Measurements from ENCODE around the gene HCRTR1.

Gene HCRTR1

DNA sequence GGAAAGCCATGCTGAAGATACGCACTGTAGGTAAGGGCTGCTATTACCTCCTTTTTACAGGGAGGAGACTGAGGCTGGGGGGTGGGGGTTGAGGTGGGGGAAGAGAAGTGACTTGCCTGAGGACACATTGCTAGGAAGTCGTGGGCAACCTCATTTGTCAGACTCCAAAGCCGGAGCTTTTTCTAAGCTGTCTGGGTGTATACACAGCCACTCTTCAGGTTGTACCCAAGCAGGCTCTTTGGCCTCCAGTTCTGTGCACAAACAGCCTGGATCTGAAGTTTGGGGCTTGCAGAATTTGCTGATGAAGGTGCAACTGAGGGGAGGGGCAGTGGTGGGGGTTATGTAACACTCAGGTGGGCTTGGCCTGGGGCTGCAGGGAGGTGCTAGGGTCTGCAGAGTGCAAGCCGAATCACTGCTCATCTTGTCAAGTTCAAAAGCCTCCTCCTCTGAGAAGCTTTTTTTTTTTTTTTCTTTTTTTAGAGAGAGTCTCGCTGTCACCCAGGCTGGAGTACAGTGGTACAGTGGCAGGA lies 24.3 kb upstream of the HCRTR1 start:
- H3K4me1 ChIP-seq (ENCODE audit: control insufficient read depth, insufficient read depth, low read length): no peaks in the 10 kb centered on the region
- no peaks in the 10 kb centered on the region for H3K36me3 ChIP-seq (ENCODE audit: control insufficient read depth, insufficient read depth, low read length)
- no peak overlapping the region for H3K4me3 ChIP-seq (ENCODE audit: low read depth, low read length)
- H3K9ac ChIP-seq (ENCODE audit: low read depth, low read length): no peak overlapping the region
- H3K9me3 ChIP-seq (ENCODE audit: control insufficient read depth, insufficient read depth, low read length): no peaks in the 10 kb centered on the region
- H3K27me3 ChIP-seq (ENCODE audit: control insufficient read depth, insufficient read depth, low read length): peaks cover 18% of the 10 kb centered on the region

DNA sequence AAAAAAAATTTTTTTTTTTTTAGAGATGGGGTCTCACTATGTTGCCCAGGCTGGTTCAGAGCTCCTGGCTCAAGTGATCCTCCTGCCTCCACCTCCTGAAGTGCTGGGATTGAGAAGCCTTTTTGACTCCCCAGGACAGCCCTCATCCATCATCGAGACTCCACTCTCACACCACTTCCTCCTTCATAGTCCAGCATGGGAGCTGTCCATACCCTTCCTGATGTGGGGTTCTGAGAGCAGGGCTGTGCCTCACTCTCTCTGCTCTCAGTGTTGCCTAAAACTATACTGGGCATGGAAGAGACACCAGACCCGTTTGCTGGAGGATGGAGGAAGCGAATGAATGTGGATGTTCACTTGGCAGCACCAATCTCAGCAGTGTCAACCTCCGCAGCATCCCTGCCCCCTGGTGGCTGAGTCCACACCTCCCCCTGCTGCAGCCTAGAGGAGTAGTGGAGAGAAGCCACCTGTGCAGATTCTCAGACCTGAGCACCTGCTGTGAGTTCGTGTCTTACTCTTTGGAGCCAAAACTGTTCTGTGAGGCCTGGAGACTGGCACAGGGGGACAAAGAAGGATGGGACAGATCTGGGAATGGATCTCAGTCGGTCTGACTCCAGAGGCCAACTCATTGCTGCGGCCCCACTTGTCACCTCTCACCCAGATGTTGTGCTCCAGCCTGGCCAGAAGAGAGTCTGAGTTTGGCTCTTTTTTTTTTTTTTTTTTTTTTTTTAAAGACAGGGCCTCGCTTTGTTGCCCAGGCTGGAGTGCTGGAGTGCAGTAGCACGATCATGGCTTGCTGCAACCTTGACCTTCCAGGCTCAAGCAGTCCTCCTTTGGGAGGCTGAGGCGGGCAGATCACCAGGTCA lies 23.5 kb upstream of the HCRTR1 start:
- H3K4me1 ChIP-seq (ENCODE audit: control insufficient read depth, insufficient read depth, low read length): no peaks in the 10 kb centered on the region
- peaks cover 15% of the 10 kb centered on the region for H3K27me3 ChIP-seq (ENCODE audit: control insufficient read depth, insufficient read depth, low read length)
- no peaks in the 10 kb centered on the region for H3K36me3 ChIP-seq (ENCODE audit: control insufficient read depth, insufficient read depth, low read length)
- no peaks in the 10 kb centered on the region for H3K9me3 ChIP-seq (ENCODE audit: control insufficient read depth, insufficient read depth, low read length)
- H3K9ac ChIP-seq (ENCODE audit: low read depth, low read length): no peak overlapping the region
- no peak overlapping the region for H3K4me3 ChIP-seq (ENCODE audit: low read depth, low read length)

DNA sequence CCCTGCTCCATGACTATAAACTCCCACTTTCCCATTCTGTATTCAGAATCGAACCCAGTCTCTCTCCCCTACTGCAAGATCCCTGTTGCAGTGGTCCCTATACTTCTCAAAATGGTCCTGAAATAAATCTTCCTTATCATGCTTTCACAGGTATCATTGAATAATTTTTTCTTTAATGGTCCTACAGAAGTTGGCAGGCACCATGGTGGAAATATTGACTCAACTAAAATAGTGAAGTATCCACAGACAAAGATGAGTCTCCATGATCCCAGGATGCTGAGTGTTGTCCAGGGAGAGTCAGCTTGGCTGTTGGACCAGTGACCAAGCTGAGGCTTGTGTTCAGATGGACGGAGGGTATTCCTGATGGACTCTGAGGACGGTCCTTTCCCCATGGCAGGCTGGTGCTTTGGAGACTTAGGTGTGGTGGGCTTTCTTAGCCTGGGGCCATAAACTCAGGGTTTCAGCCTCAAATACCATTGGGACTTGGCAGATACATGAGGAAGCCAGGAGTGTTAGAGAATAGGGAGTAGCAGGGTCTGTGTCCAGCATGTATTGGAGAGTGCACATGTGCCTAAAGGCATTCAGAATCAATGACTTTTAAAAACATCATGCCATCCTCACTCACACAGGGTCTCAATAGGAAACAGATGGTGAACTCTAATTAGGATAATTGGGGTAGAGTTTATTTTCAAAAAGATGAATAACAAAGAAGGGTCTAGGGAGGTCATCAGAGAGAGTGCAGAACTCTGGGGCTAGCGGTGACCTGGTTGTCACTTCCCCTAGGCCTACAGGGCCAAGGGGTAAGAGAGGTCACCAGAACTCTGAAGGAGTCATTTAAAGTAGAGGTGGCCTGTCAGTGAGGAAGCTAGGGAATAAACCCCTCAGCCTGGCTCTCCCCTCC lies 21.4 kb upstream of the HCRTR1 start:
- H3K4me1 ChIP-seq (ENCODE audit: control insufficient read depth, insufficient read depth, low read length): no peaks in the 10 kb centered on the region

DNA sequence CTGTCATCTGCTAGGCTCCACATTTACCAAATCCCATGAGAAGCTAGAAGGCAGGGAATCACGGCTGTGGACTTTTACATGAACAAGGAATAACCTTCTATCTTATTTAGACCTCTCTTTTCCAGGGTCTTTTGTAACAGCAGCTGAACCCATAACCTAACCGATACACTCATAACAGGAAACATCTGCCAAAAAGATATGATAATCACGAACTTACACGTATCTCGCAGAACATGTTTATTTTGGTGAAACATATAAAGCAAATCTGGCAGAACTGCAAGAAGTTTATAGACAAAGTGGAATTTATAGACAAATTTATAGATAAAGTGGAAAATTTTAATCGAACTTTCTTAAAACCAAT lies 20.8 kb upstream of the HCRTR1 start:
- peaks cover 5% of the 10 kb centered on the region for H3K27me3 ChIP-seq (ENCODE audit: control insufficient read depth, insufficient read depth, low read length)
- H3K9ac ChIP-seq (ENCODE audit: low read depth, low read length): no peak overlapping the region
- no peak overlapping the region for H3K4me3 ChIP-seq (ENCODE audit: low read depth, low read length)
- no peaks in the 10 kb centered on the region for H3K36me3 ChIP-seq (ENCODE audit: control insufficient read depth, insufficient read depth, low read length)
- H3K9me3 ChIP-seq (ENCODE audit: control insufficient read depth, insufficient read depth, low read length): no peaks in the 10 kb centered on the region
- H3K4me1 ChIP-seq (ENCODE audit: control insufficient read depth, insufficient read depth, low read length): no peaks in the 10 kb centered on the region

More for the DNA sequence above, 21.4 kb upstream of the HCRTR1 start:
- Histone ChIP-seq H3K4me3 (ENCODE audit: low read depth, low read length) (no peak overlapping the region), H3K27me3 (ENCODE audit: control insufficient read depth, insufficient read depth, low read length) (peaks cover 5% of the 10 kb centered on the region), H3K36me3 (ENCODE audit: control insufficient read depth, insufficient read depth, low read length) (no peaks in the 10 kb centered on the region), H3K9ac (ENCODE audit: low read depth, low read length) (no peak overlapping the region), H3K9me3 (ENCODE audit: control insufficient read depth, insufficient read depth, low read length) (no peaks in the 10 kb centered on the region)

DNA sequence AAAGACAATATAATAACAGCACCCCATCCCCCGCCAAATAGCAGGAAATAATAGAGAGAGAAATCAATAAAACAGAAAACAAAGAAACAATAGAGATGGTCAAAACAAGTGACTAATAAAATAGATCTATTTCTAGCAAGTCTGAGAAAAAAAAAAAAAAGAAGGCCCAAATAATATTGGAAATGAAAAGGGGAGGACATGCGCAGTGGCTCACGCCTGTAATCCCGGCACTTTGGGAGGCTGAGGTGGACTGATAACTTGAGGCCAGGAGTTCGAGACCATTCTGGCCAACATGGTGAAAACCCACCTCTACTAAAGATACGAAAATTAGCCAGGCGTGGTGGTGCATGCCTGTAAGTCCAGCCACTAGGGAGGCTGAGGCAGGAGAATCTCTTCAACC lies 18.5 kb upstream of the HCRTR1 start:
- Histone ChIP-seq H3K9me3 (ENCODE audit: control insufficient read depth, insufficient read depth, low read length) (no peaks in the 10 kb centered on the region), H3K4me1 (ENCODE audit: control insufficient read depth, insufficient read depth, low read length) (no peaks in the 10 kb centered on the region), H3K36me3 (ENCODE audit: control insufficient read depth, insufficient read depth, low read length) (no peaks in the 10 kb centered on the region), H3K9ac (ENCODE audit: low read depth, low read length) (no peak overlapping the region), H3K4me3 (ENCODE audit: low read depth, low read length) (no peak overlapping the region), H3K27me3 (ENCODE audit: control insufficient read depth, insufficient read depth, low read length) (no peaks in the 10 kb centered on the region)

DNA sequence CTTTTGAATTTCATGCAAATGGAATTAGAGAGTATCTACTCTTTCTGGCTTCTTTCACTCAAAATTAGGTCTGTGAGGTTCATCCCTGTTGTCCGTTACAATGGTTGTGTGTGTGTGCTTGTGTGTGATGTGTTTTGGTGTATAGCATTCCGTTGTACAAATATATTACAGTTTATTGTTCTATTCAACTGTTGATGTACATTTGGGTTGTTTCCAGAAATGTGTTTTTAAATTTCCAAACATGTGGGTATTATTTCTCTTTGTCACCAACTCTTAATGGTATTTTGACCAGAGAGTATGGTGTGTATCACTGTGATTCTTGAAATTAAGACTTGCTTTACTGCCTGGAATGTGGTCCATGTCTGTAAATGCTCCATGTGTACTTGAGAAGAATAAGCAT lies 16.8 kb upstream of the HCRTR1 start:
- no peaks in the 10 kb centered on the region for H3K4me1 ChIP-seq (ENCODE audit: control insufficient read depth, insufficient read depth, low read length)
- no peak overlapping the region for H3K9ac ChIP-seq (ENCODE audit: low read depth, low read length)
- H3K4me3 ChIP-seq (ENCODE audit: low read depth, low read length): no peak overlapping the region
- H3K9me3 ChIP-seq (ENCODE audit: control insufficient read depth, insufficient read depth, low read length): no peaks in the 10 kb centered on the region
- no peaks in the 10 kb centered on the region for H3K36me3 ChIP-seq (ENCODE audit: control insufficient read depth, insufficient read depth, low read length)
- H3K27me3 ChIP-seq (ENCODE audit: control insufficient read depth, insufficient read depth, low read length): no peaks in the 10 kb centered on the region

DNA sequence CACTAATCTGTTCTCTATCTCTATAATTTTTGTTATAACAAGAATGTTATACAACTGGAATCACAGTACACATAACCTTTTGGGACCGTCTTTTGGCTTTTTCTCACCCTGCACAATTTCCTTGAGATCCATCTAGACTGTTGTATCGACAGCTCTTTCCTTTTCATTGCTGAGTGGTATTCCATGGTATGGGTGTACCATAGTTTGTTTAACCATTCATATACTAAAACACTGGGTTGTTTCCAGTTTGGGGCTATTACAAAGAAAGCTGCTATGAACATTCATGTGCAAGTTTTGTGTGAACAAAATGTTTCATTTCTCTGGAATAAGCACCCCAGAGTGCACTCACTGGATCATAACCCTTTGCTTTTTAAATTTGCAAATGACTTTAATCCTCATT lies 15.4 kb upstream of the HCRTR1 start:
- H3K36me3 ChIP-seq (ENCODE audit: control insufficient read depth, insufficient read depth, low read length): no peaks in the 10 kb centered on the region
- no peaks in the 10 kb centered on the region for H3K4me1 ChIP-seq (ENCODE audit: control insufficient read depth, insufficient read depth, low read length)
- no peak overlapping the region for H3K4me3 ChIP-seq (ENCODE audit: low read depth, low read length)
- no peak overlapping the region for H3K9ac ChIP-seq (ENCODE audit: low read depth, low read length)
- no peaks in the 10 kb centered on the region for H3K9me3 ChIP-seq (ENCODE audit: control insufficient read depth, insufficient read depth, low read length)
- no peaks in the 10 kb centered on the region for H3K27me3 ChIP-seq (ENCODE audit: control insufficient read depth, insufficient read depth, low read length)

DNA sequence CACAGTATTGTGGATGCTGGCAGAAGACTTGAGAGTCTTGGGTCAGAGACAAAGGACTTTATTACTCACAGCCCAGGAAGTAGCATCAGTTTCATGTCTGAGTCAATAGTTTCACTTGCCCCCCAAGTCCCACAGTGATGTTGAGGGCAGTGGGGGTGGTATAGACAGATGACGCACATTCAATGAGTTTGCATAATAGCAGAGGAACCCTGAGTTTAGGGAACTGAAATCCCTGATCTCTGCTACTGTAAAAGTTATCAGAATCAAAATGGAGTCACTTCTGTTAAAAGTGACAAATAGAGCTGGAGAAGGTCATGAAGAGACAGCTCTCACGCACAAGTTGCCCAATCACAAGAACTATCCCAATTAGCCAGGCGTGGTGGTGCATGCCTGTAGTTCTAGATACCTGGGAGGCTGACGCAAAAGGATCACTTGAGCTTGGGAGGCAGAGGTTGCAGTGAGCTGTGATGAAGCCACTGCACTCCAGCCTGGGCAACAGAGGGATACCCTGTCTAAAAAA lies 11.5 kb upstream of the HCRTR1 start:
- no peaks in the 10 kb centered on the region for H3K4me1 ChIP-seq (ENCODE audit: control insufficient read depth, insufficient read depth, low read length)
- H3K36me3 ChIP-seq (ENCODE audit: control insufficient read depth, insufficient read depth, low read length): no peaks in the 10 kb centered on the region
- no peaks in the 10 kb centered on the region for H3K27me3 ChIP-seq (ENCODE audit: control insufficient read depth, insufficient read depth, low read length)
- no peak overlapping the region for H3K4me3 ChIP-seq (ENCODE audit: low read depth, low read length)
- no peak overlapping the region for H3K9ac ChIP-seq (ENCODE audit: low read depth, low read length)
- no peaks in the 10 kb centered on the region for H3K9me3 ChIP-seq (ENCODE audit: control insufficient read depth, insufficient read depth, low read length)

DNA sequence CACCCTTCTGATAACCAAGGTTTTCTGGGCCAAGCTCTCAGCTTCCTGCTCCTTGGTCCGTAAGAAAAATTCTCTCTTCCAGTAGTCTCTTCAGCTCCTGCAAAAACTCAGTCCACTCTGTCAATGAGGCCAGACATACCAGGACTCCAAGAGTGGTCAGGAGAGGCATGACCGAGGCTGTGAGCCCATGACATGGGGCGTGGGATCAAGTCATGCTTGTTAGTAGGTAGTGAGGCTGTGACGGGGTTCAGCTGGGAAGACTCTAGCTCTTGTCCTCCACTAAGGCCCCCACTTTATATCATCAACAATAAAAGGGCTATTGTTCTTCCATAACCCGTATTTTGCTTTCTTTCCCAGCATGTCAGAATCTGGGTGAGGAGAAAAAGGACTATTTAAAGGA lies 10.1 kb upstream of the HCRTR1 start:
- Histone ChIP-seq H3K4me3 (ENCODE audit: low read depth, low read length) (no peak overlapping the region), H3K9me3 (ENCODE audit: control insufficient read depth, insufficient read depth, low read length) (no peaks in the 10 kb centered on the region), H3K9ac (ENCODE audit: low read depth, low read length) (no peak overlapping the region), H3K27me3 (ENCODE audit: control insufficient read depth, insufficient read depth, low read length) (no peaks in the 10 kb centered on the region), H3K36me3 (ENCODE audit: control insufficient read depth, insufficient read depth, low read length) (no peaks in the 10 kb centered on the region), H3K4me1 (ENCODE audit: control insufficient read depth, insufficient read depth, low read length) (no peaks in the 10 kb centered on the region)

DNA sequence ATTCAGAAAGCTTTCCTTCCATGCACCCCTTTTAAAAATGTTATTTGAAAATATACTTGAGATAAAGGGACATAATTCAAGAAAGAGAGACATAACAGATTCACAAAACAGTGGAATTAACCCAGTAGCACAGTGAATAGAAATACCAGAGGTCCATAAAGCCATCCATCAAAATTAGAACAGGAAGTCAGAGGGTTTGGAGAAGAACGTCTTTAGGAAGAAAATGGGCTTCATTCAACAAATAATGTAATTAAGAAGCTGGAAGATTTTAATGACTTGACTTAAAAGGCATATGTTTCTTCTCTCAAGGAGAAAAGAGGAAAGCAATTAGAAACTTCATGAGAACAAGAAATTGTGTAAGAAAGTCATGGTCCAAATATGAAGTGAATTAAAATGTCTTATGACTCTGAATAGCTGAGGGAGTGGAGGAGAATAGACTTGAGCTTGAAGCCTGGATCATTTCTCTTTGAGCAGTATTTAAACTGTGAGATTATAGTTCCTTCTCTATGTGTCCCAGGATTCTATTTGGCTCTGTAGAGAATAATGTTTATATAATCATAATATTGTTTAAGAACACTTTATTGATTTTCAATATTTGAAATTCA lies 7.9 kb upstream of the HCRTR1 start:
- Histone ChIP-seq H3K9me3 (ENCODE audit: control insufficient read depth, insufficient read depth, low read length) (no peaks in the 10 kb centered on the region), H3K27me3 (ENCODE audit: control insufficient read depth, insufficient read depth, low read length) (no peaks in the 10 kb centered on the region), H3K9ac (ENCODE audit: low read depth, low read length) (no peak overlapping the region), H3K36me3 (ENCODE audit: control insufficient read depth, insufficient read depth, low read length) (no peaks in the 10 kb centered on the region), H3K4me1 (ENCODE audit: control insufficient read depth, insufficient read depth, low read length) (peaks cover 4% of the 10 kb centered on the region), H3K4me3 (ENCODE audit: low read depth, low read length) (no peak overlapping the region)

DNA sequence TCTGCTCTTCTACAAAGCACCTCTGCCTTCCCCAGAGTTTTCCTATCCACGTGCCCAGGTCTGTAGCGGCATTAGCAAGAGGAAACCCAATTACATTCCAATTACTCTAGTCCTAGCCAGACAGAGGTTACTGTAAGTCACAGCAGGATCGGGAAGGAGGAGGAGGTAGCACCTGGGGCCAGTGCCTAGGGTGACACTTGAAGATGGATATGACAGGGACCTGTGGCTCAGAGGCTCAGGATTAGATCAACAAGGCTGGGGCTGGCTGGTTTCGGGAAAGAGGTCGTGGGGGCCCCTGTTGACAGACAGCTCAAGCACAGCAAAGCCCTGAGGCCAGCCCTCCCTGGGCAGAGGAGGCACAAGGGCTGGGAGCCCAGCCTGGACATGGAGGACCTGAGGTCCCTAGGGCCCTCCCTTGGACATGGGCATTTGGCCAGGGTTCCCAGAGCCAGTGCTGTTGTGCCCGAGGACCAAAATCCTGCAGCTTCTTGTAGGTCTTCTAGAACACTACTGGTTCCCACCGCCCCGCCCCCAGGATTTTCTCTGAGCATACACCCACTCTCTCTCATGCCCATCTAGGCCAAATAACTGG lies 3.0 kb upstream of the HCRTR1 start:
- H3K4me3 ChIP-seq (ENCODE audit: low read depth, low read length): no peak overlapping the region
- H3K4me1 ChIP-seq (ENCODE audit: control insufficient read depth, insufficient read depth, low read length): peaks cover 4% of the 10 kb centered on the region
- H3K9ac ChIP-seq (ENCODE audit: low read depth, low read length): peak overlapping the region; percentile 38
- H3K27me3 ChIP-seq (ENCODE audit: control insufficient read depth, insufficient read depth, low read length): peaks cover 34% of the 10 kb centered on the region
- no peaks in the 10 kb centered on the region for H3K9me3 ChIP-seq (ENCODE audit: control insufficient read depth, insufficient read depth, low read length)
- H3K36me3 ChIP-seq (ENCODE audit: control insufficient read depth, insufficient read depth, low read length): no peaks in the 10 kb centered on the region
